HG02885 (cell line): ENCODE results near the gene CUZD1.
A peak's percentile ranks its signal among the peaks of the same experiment; 100 is the strongest.
"Not testable (repeated sequence)": the region's sequence is repeated elsewhere in the genome, so short reads cannot be mapped to it uniquely, and the experiment has no call there.

ENCODE experiments used
- ATAC-seq: cut with Tn5 transposase; IDR thresholded peaks from one replicate; pipeline ENCODE4 v1.9.1; 2021; ENCODE audit warnings: mild to moderate bottlenecking; ENCODE audit not compliant: unreplicated experiment, poor library complexity

The CUZD1 gene

GRCh38 chr10:122845783-122846332 lies at the start of gene CUZD1:
CUZD1 (minus strand) TSS chr10:122845857; CDS start chr10:122845843, 14 bp downstream.
- ATAC-seq = no peak

- ATAC-seq = no peak
Measured at GRCh38 chr10:122894261-122894944, 48.7 kb upstream of the CUZD1 start.

- no peak for ATAC-seq
Measured at GRCh38 chr10:122884166-122884565, 38.5 kb upstream of the CUZD1 start.

- ATAC-seq = no peak
Measured at GRCh38 chr10:122882766-122883165, 37.1 kb upstream of the CUZD1 start.

- peak; percentile 79 for ATAC-seq
Measured at GRCh38 chr10:122879339-122880273, 33.9 kb upstream of the CUZD1 start, which contains the start of gene FAM24B. FAM24B (minus strand) TSS chr10:122879581; CDS start chr10:122850515, 29,066 bp downstream.

- ATAC-seq = no peak
Measured at GRCh38 chr10:122878799-122879338, 33.2 kb upstream of the CUZD1 start.

- no peak for ATAC-seq
Measured at GRCh38 chr10:122877264-122877663, 31.6 kb upstream of the CUZD1 start.

GRCh38 chr10:122876467-122876855 lies 30.8 kb upstream of the CUZD1 start:
- ATAC-seq = no peak

- ATAC-seq = no peak
Measured at GRCh38 chr10:122875843-122876466, 30.3 kb upstream of the CUZD1 start.

- ATAC-seq = not testable (repeated sequence)
Measured at GRCh38 chr10:122871947-122872346, 26.3 kb upstream of the CUZD1 start.

GRCh38 chr10:122868768-122869167 lies 23.1 kb upstream of the CUZD1 start:
- not testable (repeated sequence) for ATAC-seq

- not testable (repeated sequence) for ATAC-seq
Measured at GRCh38 chr10:122866757-122867482, 21.3 kb upstream of the CUZD1 start.

- no peak for ATAC-seq
Measured at GRCh38 chr10:122864901-122865300, 19.2 kb upstream of the CUZD1 start.

GRCh38 chr10:122864194-122864592 lies 18.5 kb upstream of the CUZD1 start:
- no peak for ATAC-seq

GRCh38 chr10:122863216-122864193 lies 17.8 kb upstream of the CUZD1 start:
- no peak for ATAC-seq

GRCh38 chr10:122861711-122862161 lies 16.1 kb upstream of the CUZD1 start:
- no peak for ATAC-seq

GRCh38 chr10:122859527-122859926 lies 13.9 kb upstream of the CUZD1 start:
- no peak for ATAC-seq

GRCh38 chr10:122858042-122858441 lies 12.4 kb upstream of the CUZD1 start:
- not testable (repeated sequence) for ATAC-seq
